Endometrium (tissue), 2 donors: Measurements from ENCODE around the gene OR51B2.
"Not testable (repeated sequence)": the region's sequence is repeated elsewhere in the genome, so short reads cannot be mapped to it uniquely, and the experiment has no call there.

Source experiments
- FAIRE-seq: peaks from 2 replicates; lab custom pipeline; 2012; peaks lifted over from hg19 to GRCh38; lab: Jason Lieb, UNC
- donor health status: control.
- donor health status: control.

The OR51B2 gene

GRCh38 chr11:5324197-5324596 is at the start of gene OR51B2:
Gene OR51B2 (minus strand): TSS chr11:5324297. CDS start chr11:5324297, 0 bp downstream.
- FAIRE-seq: no peak

- FAIRE-seq: no peak
Measured at GRCh38 chr11:5369789-5370188, 45.7 kb upstream of the OR51B2 start.

GRCh38 chr11:5368502-5369043 is 44.5 kb upstream of the OR51B2 start:
- no peak for FAIRE-seq

- no peak for FAIRE-seq
Measured at GRCh38 chr11:5367448-5368074, 43.5 kb upstream of the OR51B2 start.

GRCh38 chr11:5366856-5367255 is 42.8 kb upstream of the OR51B2 start:
- FAIRE-seq: no peak

- not testable (repeated sequence) for FAIRE-seq
Measured at GRCh38 chr11:5366365-5366764, 42.3 kb upstream of the OR51B2 start.

- FAIRE-seq: no peak
Measured at GRCh38 chr11:5364214-5364613, 40.1 kb upstream of the OR51B2 start.

- no peak for FAIRE-seq
Measured at GRCh38 chr11:5363679-5364078, 39.6 kb upstream of the OR51B2 start.

- FAIRE-seq: no peak
Measured at GRCh38 chr11:5362017-5362625, 38.0 kb upstream of the OR51B2 start.

- not testable (repeated sequence) for FAIRE-seq
Measured at GRCh38 chr11:5356031-5356430, 31.9 kb upstream of the OR51B2 start.

GRCh38 chr11:5351208-5351607 is 27.1 kb upstream of the OR51B2 start, which contains the start of gene OR51B6:
Gene OR51B6 (plus strand): TSS chr11:5351508. CDS start chr11:5351508, 0 bp downstream.
- no peak for FAIRE-seq

GRCh38 chr11:5349550-5349949 is 25.5 kb upstream of the OR51B2 start:
- FAIRE-seq: no peak

GRCh38 chr11:5348551-5349194 is 24.6 kb upstream of the OR51B2 start:
- no peak for FAIRE-seq

GRCh38 chr11:5345831-5346230 is 21.7 kb upstream of the OR51B2 start:
- FAIRE-seq: no peak

- FAIRE-seq: no peak
Measured at GRCh38 chr11:5343474-5344335, 19.6 kb upstream of the OR51B2 start, which contains the start of gene OR51B5. Gene OR51B5 (minus strand): TSS chr11:5343524. CDS start chr11:5343524, 0 bp downstream.

- no peak for FAIRE-seq
Measured at GRCh38 chr11:5339771-5340322, 15.8 kb upstream of the OR51B2 start.

- not testable (repeated sequence) for FAIRE-seq
Measured at GRCh38 chr11:5337253-5337652, 13.2 kb upstream of the OR51B2 start.

GRCh38 chr11:5336331-5336730 is 12.2 kb upstream of the OR51B2 start:
- FAIRE-seq: no peak

- no peak for FAIRE-seq
Measured at GRCh38 chr11:5335170-5335569, 11.1 kb upstream of the OR51B2 start.

GRCh38 chr11:5317292-5317691 is 6.8 kb downstream of the OR51B2 start:
- FAIRE-seq: no peak

- FAIRE-seq: not testable (repeated sequence)
Measured at GRCh38 chr11:5313326-5314023, 10.6 kb downstream of the OR51B2 start.
